WTC11 (cell line): ENCODE data around the gene KCNK3.

Experiments
- JAZF1 ChIP-seq: fragments of 250-450 bp; sonication (Bioruptor Pico); IDR thresholded peaks from 2 replicates; pipeline ENCODE4 v1.9.0; 2021; ENCODE audit warnings: moderate library complexity, mild to moderate bottlenecking, inconsistent platforms
- RELA ChIP-seq: sonication (generic); formaldehyde crosslinking; IDR thresholded peaks from 2 replicates; pipeline ENCODE4 v1.8.1; 2022; ENCODE audit warnings: missing genetic modification reagents, mild to moderate bottlenecking, borderline replicate concordance
- RORB ChIP-seq: fragments of 250-450 bp; sonication (Bioruptor Pico); IDR thresholded peaks from 2 replicates; pipeline ENCODE4 v1.9.0; 2021; ENCODE audit warnings: mild to moderate bottlenecking
- ZNF263 ChIP-seq: sonication (generic); formaldehyde crosslinking; IDR thresholded peaks from 2 replicates; pipeline ENCODE4 v1.8.1; 2022; ENCODE audit warnings: low read depth, mild to moderate bottlenecking, moderate library complexity, missing genetic modification reagents
- TF ChIP-seq, protein P1 (sequence below): fragments of 250-450 bp; sonication (Bioruptor Pico); IDR thresholded peaks from 2 replicates; pipeline ENCODE4 v1.9.0; 2021; ENCODE audit warnings: mild to moderate bottlenecking
- TF ChIP-seq, protein P2 (sequence below): sonication (generic); formaldehyde crosslinking; IDR thresholded peaks from 2 replicates; pipeline ENCODE4 v1.8.0; 2022; ENCODE audit warnings: mild to moderate bottlenecking, missing genetic modification reagents
- TF ChIP-seq, protein P3 (sequence below): fragments of 200-600 bp; IDR thresholded peaks from 2 replicates; pipeline ENCODE4 v1.8.0; 2022; ENCODE audit warnings: antibody characterized with exemption
- TF ChIP-seq, protein P4 (sequence below): sonication (generic); formaldehyde crosslinking; IDR thresholded peaks from 2 replicates; pipeline ENCODE4 v1.8.1; 2023; ENCODE audit warnings: mild to moderate bottlenecking, missing genetic modification reagents
- TF ChIP-seq, protein P5 (sequence below): sonication (generic); formaldehyde crosslinking; IDR thresholded peaks from 2 replicates; pipeline ENCODE4 v1.8.0; 2023; ENCODE audit warnings: missing genetic modification reagents, mild to moderate bottlenecking, borderline replicate concordance
- TF ChIP-seq, protein P6 (sequence below): sonication (generic); formaldehyde crosslinking; conservative IDR thresholded peaks from 2 replicates; pipeline ENCODE4 v1.8.1; 2022; ENCODE audit warnings: mild to moderate bottlenecking, missing genetic modification reagents
- TF ChIP-seq, protein P7 (sequence below): sonication (generic); formaldehyde crosslinking; IDR thresholded peaks from 2 replicates; pipeline ENCODE4 v1.8.0; 2023; ENCODE audit warnings: mild to moderate bottlenecking, missing genetic modification reagents
- TF ChIP-seq, protein P8 (sequence below): sonication (generic); formaldehyde crosslinking; IDR thresholded peaks from 2 replicates; pipeline ENCODE4 v1.8.1; 2023; ENCODE audit warnings: mild to moderate bottlenecking, missing genetic modification reagents, moderate library complexity

DNA sequence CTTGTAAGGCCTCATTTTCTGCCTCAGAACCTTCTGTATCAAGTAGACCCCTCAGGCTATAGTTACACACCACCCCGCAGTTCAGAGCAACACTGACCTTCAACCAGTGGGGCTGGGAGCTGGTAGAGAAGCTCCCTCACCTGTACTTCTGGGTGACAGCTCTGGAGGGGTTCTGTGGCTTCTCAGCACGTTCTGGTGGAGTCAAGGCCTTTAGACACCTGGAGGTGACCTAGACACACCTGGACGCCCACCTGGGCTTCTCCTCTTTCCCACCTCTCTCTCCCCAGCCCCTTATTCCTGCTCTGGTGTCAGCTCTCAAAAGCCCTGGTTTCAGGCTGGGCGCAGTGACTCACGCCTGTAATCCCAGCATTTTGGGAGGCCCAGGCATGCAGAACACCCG is 44.0 kb upstream of the KCNK3 start:
- TF ChIP-seq, protein P1, sequence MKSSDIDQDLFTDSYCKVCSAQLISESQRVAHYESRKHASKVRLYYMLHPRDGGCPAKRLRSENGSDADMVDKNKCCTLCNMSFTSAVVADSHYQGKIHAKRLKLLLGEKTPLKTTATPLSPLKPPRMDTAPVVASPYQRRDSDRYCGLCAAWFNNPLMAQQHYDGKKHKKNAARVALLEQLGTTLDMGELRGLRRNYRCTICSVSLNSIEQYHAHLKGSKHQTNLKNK (CRISPR knock-in tag): no peak
- TF ChIP-seq, protein P2, sequence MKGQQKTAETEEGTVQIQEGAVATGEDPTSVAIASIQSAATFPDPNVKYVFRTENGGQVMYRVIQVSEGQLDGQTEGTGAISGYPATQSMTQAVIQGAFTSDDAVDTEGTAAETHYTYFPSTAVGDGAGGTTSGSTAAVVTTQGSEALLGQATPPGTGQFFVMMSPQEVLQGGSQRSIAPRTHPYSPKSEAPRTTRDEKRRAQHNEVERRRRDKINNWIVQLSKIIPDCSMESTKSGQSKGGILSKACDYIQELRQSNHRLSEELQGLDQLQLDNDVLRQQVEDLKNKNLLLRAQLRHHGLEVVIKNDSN (CRISPR knock-in tag): no peak
- TF ChIP-seq JAZF1 (CRISPR knock-in tag) (no peak), ZNF263 (CRISPR knock-in tag) (no peak), RORB (CRISPR knock-in tag) (no peak), RELA (no peak)
- TF ChIP-seq, protein P3, sequence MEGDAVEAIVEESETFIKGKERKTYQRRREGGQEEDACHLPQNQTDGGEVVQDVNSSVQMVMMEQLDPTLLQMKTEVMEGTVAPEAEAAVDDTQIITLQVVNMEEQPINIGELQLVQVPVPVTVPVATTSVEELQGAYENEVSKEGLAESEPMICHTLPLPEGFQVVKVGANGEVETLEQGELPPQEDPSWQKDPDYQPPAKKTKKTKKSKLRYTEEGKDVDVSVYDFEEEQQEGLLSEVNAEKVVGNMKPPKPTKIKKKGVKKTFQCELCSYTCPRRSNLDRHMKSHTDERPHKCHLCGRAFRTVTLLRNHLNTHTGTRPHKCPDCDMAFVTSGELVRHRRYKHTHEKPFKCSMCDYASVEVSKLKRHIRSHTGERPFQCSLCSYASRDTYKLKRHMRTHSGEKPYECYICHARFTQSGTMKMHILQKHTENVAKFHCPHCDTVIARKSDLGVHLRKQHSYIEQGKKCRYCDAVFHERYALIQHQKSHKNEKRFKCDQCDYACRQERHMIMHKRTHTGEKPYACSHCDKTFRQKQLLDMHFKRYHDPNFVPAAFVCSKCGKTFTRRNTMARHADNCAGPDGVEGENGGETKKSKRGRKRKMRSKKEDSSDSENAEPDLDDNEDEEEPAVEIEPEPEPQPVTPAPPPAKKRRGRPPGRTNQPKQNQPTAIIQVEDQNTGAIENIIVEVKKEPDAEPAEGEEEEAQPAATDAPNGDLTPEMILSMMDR: no peak
- TF ChIP-seq, protein P4, sequence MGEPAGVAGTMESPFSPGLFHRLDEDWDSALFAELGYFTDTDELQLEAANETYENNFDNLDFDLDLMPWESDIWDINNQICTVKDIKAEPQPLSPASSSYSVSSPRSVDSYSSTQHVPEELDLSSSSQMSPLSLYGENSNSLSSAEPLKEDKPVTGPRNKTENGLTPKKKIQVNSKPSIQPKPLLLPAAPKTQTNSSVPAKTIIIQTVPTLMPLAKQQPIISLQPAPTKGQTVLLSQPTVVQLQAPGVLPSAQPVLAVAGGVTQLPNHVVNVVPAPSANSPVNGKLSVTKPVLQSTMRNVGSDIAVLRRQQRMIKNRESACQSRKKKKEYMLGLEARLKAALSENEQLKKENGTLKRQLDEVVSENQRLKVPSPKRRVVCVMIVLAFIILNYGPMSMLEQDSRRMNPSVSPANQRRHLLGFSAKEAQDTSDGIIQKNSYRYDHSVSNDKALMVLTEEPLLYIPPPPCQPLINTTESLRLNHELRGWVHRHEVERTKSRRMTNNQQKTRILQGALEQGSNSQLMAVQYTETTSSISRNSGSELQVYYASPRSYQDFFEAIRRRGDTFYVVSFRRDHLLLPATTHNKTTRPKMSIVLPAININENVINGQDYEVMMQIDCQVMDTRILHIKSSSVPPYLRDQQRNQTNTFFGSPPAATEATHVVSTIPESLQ (CRISPR knock-in tag): no peak
- TF ChIP-seq, protein P5, sequence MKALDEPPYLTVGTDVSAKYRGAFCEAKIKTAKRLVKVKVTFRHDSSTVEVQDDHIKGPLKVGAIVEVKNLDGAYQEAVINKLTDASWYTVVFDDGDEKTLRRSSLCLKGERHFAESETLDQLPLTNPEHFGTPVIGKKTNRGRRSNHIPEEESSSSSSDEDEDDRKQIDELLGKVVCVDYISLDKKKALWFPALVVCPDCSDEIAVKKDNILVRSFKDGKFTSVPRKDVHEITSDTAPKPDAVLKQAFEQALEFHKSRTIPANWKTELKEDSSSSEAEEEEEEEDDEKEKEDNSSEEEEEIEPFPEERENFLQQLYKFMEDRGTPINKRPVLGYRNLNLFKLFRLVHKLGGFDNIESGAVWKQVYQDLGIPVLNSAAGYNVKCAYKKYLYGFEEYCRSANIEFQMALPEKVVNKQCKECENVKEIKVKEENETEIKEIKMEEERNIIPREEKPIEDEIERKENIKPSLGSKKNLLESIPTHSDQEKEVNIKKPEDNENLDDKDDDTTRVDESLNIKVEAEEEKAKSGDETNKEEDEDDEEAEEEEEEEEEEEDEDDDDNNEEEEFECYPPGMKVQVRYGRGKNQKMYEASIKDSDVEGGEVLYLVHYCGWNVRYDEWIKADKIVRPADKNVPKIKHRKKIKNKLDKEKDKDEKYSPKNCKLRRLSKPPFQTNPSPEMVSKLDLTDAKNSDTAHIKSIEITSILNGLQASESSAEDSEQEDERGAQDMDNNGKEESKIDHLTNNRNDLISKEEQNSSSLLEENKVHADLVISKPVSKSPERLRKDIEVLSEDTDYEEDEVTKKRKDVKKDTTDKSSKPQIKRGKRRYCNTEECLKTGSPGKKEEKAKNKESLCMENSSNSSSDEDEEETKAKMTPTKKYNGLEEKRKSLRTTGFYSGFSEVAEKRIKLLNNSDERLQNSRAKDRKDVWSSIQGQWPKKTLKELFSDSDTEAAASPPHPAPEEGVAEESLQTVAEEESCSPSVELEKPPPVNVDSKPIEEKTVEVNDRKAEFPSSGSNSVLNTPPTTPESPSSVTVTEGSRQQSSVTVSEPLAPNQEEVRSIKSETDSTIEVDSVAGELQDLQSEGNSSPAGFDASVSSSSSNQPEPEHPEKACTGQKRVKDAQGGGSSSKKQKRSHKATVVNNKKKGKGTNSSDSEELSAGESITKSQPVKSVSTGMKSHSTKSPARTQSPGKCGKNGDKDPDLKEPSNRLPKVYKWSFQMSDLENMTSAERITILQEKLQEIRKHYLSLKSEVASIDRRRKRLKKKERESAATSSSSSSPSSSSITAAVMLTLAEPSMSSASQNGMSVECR (CRISPR knock-in tag): no peak
- TF ChIP-seq, protein P6, sequence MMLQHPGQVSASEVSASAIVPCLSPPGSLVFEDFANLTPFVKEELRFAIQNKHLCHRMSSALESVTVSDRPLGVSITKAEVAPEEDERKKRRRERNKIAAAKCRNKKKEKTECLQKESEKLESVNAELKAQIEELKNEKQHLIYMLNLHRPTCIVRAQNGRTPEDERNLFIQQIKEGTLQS: no peak
- TF ChIP-seq, protein P7, sequence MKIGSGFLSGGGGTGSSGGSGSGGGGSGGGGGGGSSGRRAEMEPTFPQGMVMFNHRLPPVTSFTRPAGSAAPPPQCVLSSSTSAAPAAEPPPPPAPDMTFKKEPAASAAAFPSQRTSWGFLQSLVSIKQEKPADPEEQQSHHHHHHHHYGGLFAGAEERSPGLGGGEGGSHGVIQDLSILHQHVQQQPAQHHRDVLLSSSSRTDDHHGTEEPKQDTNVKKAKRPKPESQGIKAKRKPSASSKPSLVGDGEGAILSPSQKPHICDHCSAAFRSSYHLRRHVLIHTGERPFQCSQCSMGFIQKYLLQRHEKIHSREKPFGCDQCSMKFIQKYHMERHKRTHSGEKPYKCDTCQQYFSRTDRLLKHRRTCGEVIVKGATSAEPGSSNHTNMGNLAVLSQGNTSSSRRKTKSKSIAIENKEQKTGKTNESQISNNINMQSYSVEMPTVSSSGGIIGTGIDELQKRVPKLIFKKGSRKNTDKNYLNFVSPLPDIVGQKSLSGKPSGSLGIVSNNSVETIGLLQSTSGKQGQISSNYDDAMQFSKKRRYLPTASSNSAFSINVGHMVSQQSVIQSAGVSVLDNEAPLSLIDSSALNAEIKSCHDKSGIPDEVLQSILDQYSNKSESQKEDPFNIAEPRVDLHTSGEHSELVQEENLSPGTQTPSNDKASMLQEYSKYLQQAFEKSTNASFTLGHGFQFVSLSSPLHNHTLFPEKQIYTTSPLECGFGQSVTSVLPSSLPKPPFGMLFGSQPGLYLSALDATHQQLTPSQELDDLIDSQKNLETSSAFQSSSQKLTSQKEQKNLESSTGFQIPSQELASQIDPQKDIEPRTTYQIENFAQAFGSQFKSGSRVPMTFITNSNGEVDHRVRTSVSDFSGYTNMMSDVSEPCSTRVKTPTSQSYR (CRISPR knock-in tag): no peak
- TF ChIP-seq, protein P8, sequence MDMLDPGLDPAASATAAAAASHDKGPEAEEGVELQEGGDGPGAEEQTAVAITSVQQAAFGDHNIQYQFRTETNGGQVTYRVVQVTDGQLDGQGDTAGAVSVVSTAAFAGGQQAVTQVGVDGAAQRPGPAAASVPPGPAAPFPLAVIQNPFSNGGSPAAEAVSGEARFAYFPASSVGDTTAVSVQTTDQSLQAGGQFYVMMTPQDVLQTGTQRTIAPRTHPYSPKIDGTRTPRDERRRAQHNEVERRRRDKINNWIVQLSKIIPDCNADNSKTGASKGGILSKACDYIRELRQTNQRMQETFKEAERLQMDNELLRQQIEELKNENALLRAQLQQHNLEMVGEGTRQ (CRISPR knock-in tag): no peak
